OCI-LY1 (cell line): ENCODE data around the gene SFMBT2.

Experiments used
- H2AFZ ChIP-seq: fragments of 200-600 bp; sonication (generic), shearing (Covaris generic); 2 replicates; pipeline ENCODE4 v1.6.0; 2014; ENCODE audit warnings: antibody characterized with exemption, mild to moderate bottlenecking, low read length
- H3F3A ChIP-seq: fragments of 200-600 bp; sonication (generic), shearing (Covaris generic); 2 replicates; pipeline ENCODE4 v1.6.0; 2014; ENCODE audit warnings: mild to moderate bottlenecking, antibody characterized with exemption, low read length, moderate library complexity; ENCODE audit not compliant: insufficient read depth
- H3K27ac ChIP-seq: fragments of 200-600 bp; sonication (generic); 2 replicates; pipeline ENCODE4 v1.5.1; 2014; ENCODE audit warnings: low read length, mixed run types, mild to moderate bottlenecking, low read depth; ENCODE audit not compliant: poor library complexity, severe bottlenecking
- H3K27me3 ChIP-seq: fragments of 200-600 bp; sonication (generic); 2 replicates; pipeline ENCODE4 v1.6.0; 2014; ENCODE audit warnings: antibody characterized with exemption, mild to moderate bottlenecking, low read length, moderate library complexity; ENCODE audit not compliant: insufficient read depth
- H3K36me3 ChIP-seq: fragments of 200-600 bp; sonication (generic); 2 replicates; pipeline ENCODE4 v1.6.1; 2014; ENCODE audit warnings: mild to moderate bottlenecking, antibody characterized with exemption, low read length, moderate library complexity, mixed read lengths; ENCODE audit not compliant: insufficient read depth
- H3K4me1 ChIP-seq: fragments of 200-600 bp; sonication (generic); 2 replicates; pipeline ENCODE4 v1.5.1; 2014; ENCODE audit warnings: mild to moderate bottlenecking, low read length, moderate library complexity; ENCODE audit not compliant: insufficient read depth, severe bottlenecking
- H3K4me2 ChIP-seq: fragments of 200-600 bp; sonication (generic), shearing (Covaris generic); 2 replicates; pipeline ENCODE4 v1.6.1; 2014; ENCODE audit warnings: low read length
- H3K4me3 ChIP-seq: fragments of 200-600 bp; sonication (generic); 2 replicates; pipeline ENCODE4 v1.5.1; 2014; ENCODE audit warnings: low read length, low read depth, mild to moderate bottlenecking, mixed read lengths; ENCODE audit not compliant: poor library complexity, severe bottlenecking
- H3K79me2 ChIP-seq: fragments of 200-600 bp; shearing (Covaris generic); 2 replicates; pipeline ENCODE4 v1.6.1; 2016; ENCODE audit warnings: mixed run types, low read length, mixed read lengths; ENCODE audit not compliant: insufficient read depth
- H3K9ac ChIP-seq: fragments of 200-600 bp; sonication (generic), shearing (Covaris generic); 2 replicates; pipeline ENCODE4 v1.6.1; 2014; ENCODE audit warnings: mild to moderate bottlenecking, low read length, mixed read lengths
- H3K9me2 ChIP-seq: fragments of 200-600 bp; sonication (generic), shearing (Covaris generic); 2 replicates; pipeline ENCODE4 v1.6.1; 2014; ENCODE audit warnings: low read depth, mild to moderate bottlenecking, low read length, mixed read lengths
- H3K9me3 ChIP-seq: fragments of 200-600 bp; shearing (Covaris generic); 2 replicates; pipeline ENCODE4 v1.6.1; 2014; ENCODE audit warnings: low read length, mixed read lengths
- H4K20me1 ChIP-seq: fragments of 200-600 bp; sonication (generic), shearing (Covaris generic); 2 replicates; pipeline ENCODE4 v1.6.0; 2016; ENCODE audit warnings: mild to moderate bottlenecking, low read length; ENCODE audit not compliant: insufficient read depth
- EZH2 ChIP-seq: fragments of 200-600 bp; sonication (generic), shearing (Covaris generic); IDR thresholded peaks from 2 replicates; pipeline ENCODE4 v1.8.0; 2017; ENCODE audit warnings: borderline replicate concordance, mixed run types, mild to moderate bottlenecking, antibody characterized with exemption, low read length, moderate library complexity, mixed read lengths
- TF ChIP-seq, protein P1 (sequence below): fragments of 200-600 bp; sonication (generic), shearing (Covaris generic); IDR thresholded peaks from 2 replicates; pipeline ENCODE4 v1.5.1; 2017; ENCODE audit warnings: mild to moderate bottlenecking, antibody characterized with exemption, low read length, moderate library complexity, mixed read lengths

The SFMBT2 gene

DNA sequence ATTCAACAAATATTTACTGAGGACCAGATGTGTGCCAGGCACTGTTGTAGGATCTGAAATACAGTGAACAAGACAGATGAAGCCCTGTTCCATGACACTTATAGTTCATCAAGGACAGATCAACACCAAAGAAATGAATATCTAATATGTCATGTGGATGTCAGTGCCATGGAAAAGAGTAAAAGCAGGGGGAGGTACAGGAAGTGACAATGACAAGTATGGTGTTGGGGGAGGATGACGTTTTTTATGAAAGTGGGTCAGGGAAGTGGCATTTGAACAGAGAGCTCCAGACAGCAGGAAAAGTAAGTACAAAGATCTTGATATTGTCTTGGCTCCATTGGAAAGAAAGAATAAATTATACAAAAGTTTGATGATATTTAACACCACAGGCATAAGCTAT, 7.0 kb upstream of the SFMBT2 start:
- H3K4me2 ChIP-seq = no peak overlapping the region

DNA sequence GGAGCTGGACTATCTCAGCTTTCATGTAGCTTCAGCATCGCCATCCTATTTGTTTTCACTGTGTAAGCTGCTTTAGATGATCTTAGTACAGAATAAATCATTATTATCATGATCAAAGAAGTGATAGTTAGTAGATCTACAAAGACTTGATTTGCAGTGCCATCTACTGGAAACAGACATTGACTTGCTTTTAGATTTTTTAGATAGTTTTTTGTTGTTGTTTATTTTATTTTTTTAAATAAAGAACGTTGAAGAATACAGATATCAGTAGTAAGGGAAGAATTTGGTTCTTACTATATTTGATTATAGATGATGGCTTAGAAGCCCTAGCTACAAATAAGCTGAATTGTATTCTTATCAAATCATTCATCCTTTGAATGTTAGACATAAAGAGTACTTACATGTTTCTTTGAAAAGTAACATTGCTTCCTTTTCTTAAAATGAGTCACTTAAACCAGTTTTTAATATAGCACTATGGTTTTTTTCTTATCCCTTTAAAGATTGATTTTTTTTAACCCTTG, 6.3 kb upstream of the SFMBT2 start:
- no peak overlapping the region for H2AFZ ChIP-seq
- H3K9ac ChIP-seq = no peak overlapping the region
- H3K9me2 ChIP-seq = no peaks in the 10 kb centered on the region
- H3K27me3 ChIP-seq = no peaks in the 10 kb centered on the region
- no peaks in the 10 kb centered on the region for H4K20me1 ChIP-seq
- peaks cover 5% of the 10 kb centered on the region for H3K4me1 ChIP-seq
- no peak for TF ChIP-seq EZH2
- TF ChIP-seq, protein P1, sequence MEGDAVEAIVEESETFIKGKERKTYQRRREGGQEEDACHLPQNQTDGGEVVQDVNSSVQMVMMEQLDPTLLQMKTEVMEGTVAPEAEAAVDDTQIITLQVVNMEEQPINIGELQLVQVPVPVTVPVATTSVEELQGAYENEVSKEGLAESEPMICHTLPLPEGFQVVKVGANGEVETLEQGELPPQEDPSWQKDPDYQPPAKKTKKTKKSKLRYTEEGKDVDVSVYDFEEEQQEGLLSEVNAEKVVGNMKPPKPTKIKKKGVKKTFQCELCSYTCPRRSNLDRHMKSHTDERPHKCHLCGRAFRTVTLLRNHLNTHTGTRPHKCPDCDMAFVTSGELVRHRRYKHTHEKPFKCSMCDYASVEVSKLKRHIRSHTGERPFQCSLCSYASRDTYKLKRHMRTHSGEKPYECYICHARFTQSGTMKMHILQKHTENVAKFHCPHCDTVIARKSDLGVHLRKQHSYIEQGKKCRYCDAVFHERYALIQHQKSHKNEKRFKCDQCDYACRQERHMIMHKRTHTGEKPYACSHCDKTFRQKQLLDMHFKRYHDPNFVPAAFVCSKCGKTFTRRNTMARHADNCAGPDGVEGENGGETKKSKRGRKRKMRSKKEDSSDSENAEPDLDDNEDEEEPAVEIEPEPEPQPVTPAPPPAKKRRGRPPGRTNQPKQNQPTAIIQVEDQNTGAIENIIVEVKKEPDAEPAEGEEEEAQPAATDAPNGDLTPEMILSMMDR = peak; percentile 60
- no peaks in the 10 kb centered on the region for H3K79me2 ChIP-seq
- H3K4me3 ChIP-seq = no peak overlapping the region
- H3K27ac ChIP-seq = no peak overlapping the region
- no peaks in the 10 kb centered on the region for H3K36me3 ChIP-seq
- no peak overlapping the region for H3K4me2 ChIP-seq
- no peaks in the 10 kb centered on the region for H3F3A ChIP-seq
- no peaks in the 10 kb centered on the region for H3K9me3 ChIP-seq

More for the DNA sequence above, 7.0 kb upstream of the SFMBT2 start:
- H3K27me3 ChIP-seq = no peaks in the 10 kb centered on the region
- H3K79me2 ChIP-seq = no peaks in the 10 kb centered on the region
- H3K27ac ChIP-seq = no peak overlapping the region
- H3K36me3 ChIP-seq = no peaks in the 10 kb centered on the region
- no peak overlapping the region for H2AFZ ChIP-seq
- no peaks in the 10 kb centered on the region for H3K9me3 ChIP-seq
- no peaks in the 10 kb centered on the region for H3K4me1 ChIP-seq
- H3F3A ChIP-seq = no peaks in the 10 kb centered on the region
- no peaks in the 10 kb centered on the region for H4K20me1 ChIP-seq
- TF ChIP-seq, protein P1 = no peak
- no peak for TF ChIP-seq EZH2
- no peak overlapping the region for H3K9ac ChIP-seq
- H3K9me2 ChIP-seq = no peaks in the 10 kb centered on the region
- H3K4me3 ChIP-seq = no peak overlapping the region

DNA sequence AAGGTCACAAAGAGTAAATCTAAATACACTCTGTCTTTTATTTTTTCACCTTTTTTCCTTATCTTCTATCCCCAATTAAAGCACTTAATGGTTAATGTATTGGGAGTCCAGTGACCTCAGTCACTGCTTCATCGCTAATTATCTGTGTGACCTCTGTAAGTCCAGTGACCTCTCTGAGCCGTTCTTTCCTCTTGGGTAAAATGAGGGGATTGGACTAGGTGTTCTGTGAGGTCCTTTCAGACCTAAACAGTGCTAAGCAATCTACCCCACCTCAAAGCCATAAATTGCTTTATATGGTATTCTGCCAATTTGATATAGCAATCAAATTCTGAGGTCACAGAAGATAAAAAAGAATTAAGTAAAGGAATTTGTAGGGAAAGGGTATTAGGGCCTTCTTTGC, 3.9 kb upstream of the SFMBT2 start:
- Histone ChIP-seq H3K4me3 (no peak overlapping the region), H2AFZ (no peak overlapping the region), H3K36me3 (no peaks in the 10 kb centered on the region), H3K4me1 (peaks cover 12% of the 10 kb centered on the region), H3K79me2 (peaks cover 5% of the 10 kb centered on the region), H3K9me2 (no peaks in the 10 kb centered on the region), H4K20me1 (no peaks in the 10 kb centered on the region), H3F3A (no peaks in the 10 kb centered on the region), H3K27ac (no peak overlapping the region), H3K27me3 (no peaks in the 10 kb centered on the region), H3K9ac (no peak overlapping the region), H3K9me3 (no peaks in the 10 kb centered on the region), H3K4me2 (no peak overlapping the region)
- no peak for TF ChIP-seq EZH2
- TF ChIP-seq, protein P1 = no peak
